Fibroblast of lung (primary cell): ENCODE data around the gene TFF2. TPM values are rescaled to one million over a fixed set of nuclear protein-coding genes. Genes with fewer than 3 reads are reported as not detected.

Experiments used
- DNase-seq, 2 donors: peaks; one replicate each; pipeline versions ENCODE4 v3.0.0 to v3.0.0-alpha.2; 2010; ENCODE audit warnings: low read depth in 2 of 2
- H2AFZ ChIP-seq: 2 replicates; pipeline ENCODE4 v1.5.1; 2012; ENCODE audit warnings: low read length, control low read depth, inconsistent platforms
- H3K27ac ChIP-seq: 2 replicates; pipeline ENCODE4 v1.5.1; 2011; ENCODE audit warnings: low read length, control low read depth; ENCODE audit not compliant: insufficient read depth
- H3K27me3 ChIP-seq: 2 replicates; pipeline ENCODE4 v1.5.1; 2011; ENCODE audit warnings: mild to moderate bottlenecking, low read length; ENCODE audit not compliant: control insufficient read depth, insufficient read depth
- H3K36me3 ChIP-seq: 2 replicates; pipeline ENCODE4 v1.5.1; 2011; ENCODE audit warnings: low read length; ENCODE audit not compliant: control insufficient read depth, insufficient read depth
- H3K4me1 ChIP-seq: 2 replicates; pipeline ENCODE4 v1.5.1; 2011; ENCODE audit warnings: low read length; ENCODE audit not compliant: control insufficient read depth, insufficient read depth; ENCODE audit errors: extremely low read depth
- H3K4me2 ChIP-seq: 2 replicates; pipeline ENCODE4 v1.5.1; 2011; ENCODE audit warnings: low read length, control low read depth; ENCODE audit not compliant: insufficient read depth; ENCODE audit errors: extremely low read depth
- H3K4me3 ChIP-seq, 4 experiments: fragments of 200-600 bp in 1 of 4; sonication (generic) in 1 of 4; replicated peaks in 1 of 4; 2 replicates each; pipeline ENCODE4 v1.5.1; 2011 to 2016; ENCODE audit warnings: low read length in 4 of 4, low read depth in 3 of 4, mild to moderate bottlenecking in 3 of 4, control low read depth in 2 of 4, inconsistent platforms in 1 of 4, mixed read lengths in 1 of 4; ENCODE audit not compliant: insufficient read depth in 1 of 4; ENCODE audit errors: control extremely low read depth in 1 of 4
- H3K79me2 ChIP-seq: 2 replicates; pipeline ENCODE4 v1.5.1; 2012; ENCODE audit warnings: mild to moderate bottlenecking, low read length, inconsistent platforms; ENCODE audit not compliant: control insufficient read depth, insufficient read depth
- H3K9ac ChIP-seq: 2 replicates; pipeline ENCODE4 v1.5.1; 2011; ENCODE audit warnings: mild to moderate bottlenecking, low read length, control low read depth; ENCODE audit not compliant: insufficient read depth
- H3K9me3 ChIP-seq: 2 replicates; pipeline ENCODE4 v1.5.1; 2012; ENCODE audit warnings: low read depth, low read length; ENCODE audit not compliant: control insufficient read depth, insufficient read depth
- H4K20me1 ChIP-seq: 2 replicates; pipeline ENCODE4 v1.5.1; 2011; ENCODE audit warnings: low read length; ENCODE audit not compliant: control insufficient read depth, insufficient read depth; ENCODE audit errors: extremely low read depth
- CTCF ChIP-seq, 2 donors: IDR thresholded peaks in 1 of 2; conservative IDR thresholded peaks in 1 of 2; 1 replicate in 1 of 2; 2 replicates in 1 of 2; pipeline ENCODE4 v1.5.1; 2011 to 2012; ENCODE audit warnings: low read length in 2 of 2, control low read depth in 1 of 2, inconsistent platforms in 1 of 2, low read depth in 1 of 2, mild to moderate bottlenecking in 1 of 2
- EZH2 ChIP-seq: IDR thresholded peaks from 2 replicates; pipeline ENCODE4 v1.5.1; 2012; ENCODE audit warnings: low read length, control low read depth, mild to moderate bottlenecking; ENCODE audit errors: missing control alignments
- polyA plus RNA-seq, 2 donors: library from polyadenylated mRNA; depleted of rRNA in 1 of 2; stranded (reverse) in 1 of 2; unstranded in 1 of 2; fragments of >200 nt; gene quantifications; 2 replicates each; pipeline ENCODE4 v1.2.1, GENCODE V29; 2011 to 2012; ENCODE audit warnings: missing spikeins in 1 of 2
- total RNA-seq: library from RNA; depleted of rRNA; stranded (reverse); fragments of >200 nt; gene quantifications from 2 replicates; pipeline ENCODE4 v1.2.1, GENCODE V29; 2014

The TFF2 gene
- total and polyA plus RNA-seq, 2 donors (not counting 1 experiment from before 2014, with no cell fraction given) = not detected

GRCh38 chr21:42352441-42353095, 1.8 kb upstream of the TFF2 start:
- H2AFZ ChIP-seq = no peak overlapping the region
- H3K9me3 ChIP-seq = no peaks in the 10 kb centered on the region
- H3K9ac ChIP-seq = no peak overlapping the region
- H3K27ac ChIP-seq = no peak overlapping the region
- H3K4me3 ChIP-seq = no peak overlapping the region
- no peaks in the 10 kb centered on the region for H4K20me1 ChIP-seq
- no peaks in the 10 kb centered on the region for H3K36me3 ChIP-seq
- no peaks in the 10 kb centered on the region for H3K4me1 ChIP-seq
- no peak for DNase-seq
- H3K79me2 ChIP-seq = no peaks in the 10 kb centered on the region
- no peaks in the 10 kb centered on the region for H3K27me3 ChIP-seq
- no peak overlapping the region for H3K4me2 ChIP-seq
- TF ChIP-seq CTCF (conservative IDR thresholded peaks at IDR 0.05 in 1 of 2, IDR thresholded peaks at IDR 0.05 in 1 of 2; ENCODE audit: low read depth in 1 of 2, low read length in 2 of 2) (no peak), EZH2 (no peak)

- no peaks in the 10 kb centered on the region for H3K36me3 ChIP-seq
- TF ChIP-seq CTCF (conservative IDR thresholded peaks at IDR 0.05 in 1 of 2, IDR thresholded peaks at IDR 0.05 in 1 of 2; ENCODE audit: low read depth in 1 of 2, low read length in 2 of 2) = no peak
- TF ChIP-seq EZH2 = no peak
- H3K27me3 ChIP-seq = no peaks in the 10 kb centered on the region
- H3K4me2 ChIP-seq = no peak overlapping the region
- H3K27ac ChIP-seq = no peak overlapping the region
- H2AFZ ChIP-seq = no peak overlapping the region
- H4K20me1 ChIP-seq = no peaks in the 10 kb centered on the region
- H3K4me3 ChIP-seq = no peak overlapping the region
- H3K9ac ChIP-seq = no peak overlapping the region
- no peak for DNase-seq
- no peaks in the 10 kb centered on the region for H3K79me2 ChIP-seq
- no peaks in the 10 kb centered on the region for H3K4me1 ChIP-seq
- no peaks in the 10 kb centered on the region for H3K9me3 ChIP-seq
Measured at GRCh38 chr21:42351626-42352440, 1.0 kb upstream of the TFF2 start.

GRCh38 chr21:42350318-42350910, 380 bp downstream of the TFF2 start:
- no peak for DNase-seq
- H2AFZ ChIP-seq = no peak overlapping the region
- no peak overlapping the region for H3K27ac ChIP-seq
- no peaks in the 10 kb centered on the region for H3K9me3 ChIP-seq
- no peak overlapping the region for H3K4me2 ChIP-seq
- no peaks in the 10 kb centered on the region for H4K20me1 ChIP-seq
- TF ChIP-seq EZH2 (no peak), CTCF (conservative IDR thresholded peaks at IDR 0.05 in 1 of 2, IDR thresholded peaks at IDR 0.05 in 1 of 2; ENCODE audit: low read depth in 1 of 2, low read length in 2 of 2) (no peak)
- no peaks in the 10 kb centered on the region for H3K4me1 ChIP-seq
- H3K4me3 ChIP-seq = no peak overlapping the region
- no peaks in the 10 kb centered on the region for H3K79me2 ChIP-seq
- no peak overlapping the region for H3K9ac ChIP-seq
- no peaks in the 10 kb centered on the region for H3K27me3 ChIP-seq
- H3K36me3 ChIP-seq = no peaks in the 10 kb centered on the region
